Tibial artery (tissue), 4 donors: ENCODE data around the gene CALML3.

Experiments used
- DNase-seq, 2 donors: peaks; one replicate each; pipeline ENCODE4 v3.0.0-alpha.2; 2019
- H3K27ac ChIP-seq, 2 donors: fragments of 200-600 bp; sonication (generic) in 1 of 2; 1 replicate in 1 of 2; 2 replicates in 1 of 2; pipeline ENCODE4 v1.5.1; 2018 to 2019; ENCODE audit warnings: mild to moderate bottlenecking in 1 of 2
- H3K27me3 ChIP-seq, 2 donors: fragments of 200-600 bp; sonication (generic) in 1 of 2; one replicate each; pipeline versions ENCODE4 v1.5.1 to v1.6.0; 2016 to 2019
- H3K36me3 ChIP-seq, 3 donors: fragments of 200-600 bp; sonication (generic) in 2 of 3; one replicate each; pipeline ENCODE4 v1.5.1; 2016 to 2019; ENCODE audit warnings: mild to moderate bottlenecking in 2 of 3
- H3K4me1 ChIP-seq, 4 donors: fragments of 200-600 bp; sonication (generic) in 2 of 4; 1 replicate in 3 of 4; 2 replicates in 1 of 4; pipeline ENCODE4 v1.5.1; 2016 to 2019
- H3K4me3 ChIP-seq, 2 donors: fragments of 200-600 bp; sonication (generic) in 1 of 2; 1 replicate in 1 of 2; 2 replicates in 1 of 2; pipeline ENCODE4 v1.5.1; 2018 to 2019; ENCODE audit warnings: mild to moderate bottlenecking in 2 of 2
- H3K9me3 ChIP-seq, 3 donors: fragments of 200-600 bp; sonication (generic) in 1 of 3; one replicate each; pipeline ENCODE4 v1.5.1; 2016 to 2019
- intact Hi-C: fragments of 100-400 bp; cut with DNase I; formaldehyde crosslinking; loops from one replicate; pipeline ENCODE4 v1.15.0; 2023; ENCODE audit warnings: low total_unique reads
- TF ChIP-seq, protein P1 (sequence below), 2 experiments: fragments of 200-600 bp in 1 of 2; fragments of 450-650 bp in 1 of 2; IDR thresholded peaks; one replicate each; pipeline ENCODE4 v1.5.1; 2017 to 2019; ENCODE audit warnings: antibody characterized with exemption in 2 of 2, mild to moderate bottlenecking in 1 of 2, moderate library complexity in 1 of 2

CALML3 gene

GRCh38 chr10:5536486-5537081 lies 11.8 kb downstream of the CALML3 start:
- Histone ChIP-seq H3K36me3 (no peaks in the 10 kb centered on the region), H3K9me3 (no peaks in the 10 kb centered on the region), H3K4me1 (peaks cover 0 to 61% (median 38%) of the 10 kb centered on the region in 4 donors), H3K27me3 (no peaks in the 10 kb centered on the region), H3K4me3 (no peak overlapping the region), H3K27ac (peak overlapping the region; percentile 71 to 72)
- DNase-seq = peak; percentile 1 to 38
- TF ChIP-seq, protein P1, sequence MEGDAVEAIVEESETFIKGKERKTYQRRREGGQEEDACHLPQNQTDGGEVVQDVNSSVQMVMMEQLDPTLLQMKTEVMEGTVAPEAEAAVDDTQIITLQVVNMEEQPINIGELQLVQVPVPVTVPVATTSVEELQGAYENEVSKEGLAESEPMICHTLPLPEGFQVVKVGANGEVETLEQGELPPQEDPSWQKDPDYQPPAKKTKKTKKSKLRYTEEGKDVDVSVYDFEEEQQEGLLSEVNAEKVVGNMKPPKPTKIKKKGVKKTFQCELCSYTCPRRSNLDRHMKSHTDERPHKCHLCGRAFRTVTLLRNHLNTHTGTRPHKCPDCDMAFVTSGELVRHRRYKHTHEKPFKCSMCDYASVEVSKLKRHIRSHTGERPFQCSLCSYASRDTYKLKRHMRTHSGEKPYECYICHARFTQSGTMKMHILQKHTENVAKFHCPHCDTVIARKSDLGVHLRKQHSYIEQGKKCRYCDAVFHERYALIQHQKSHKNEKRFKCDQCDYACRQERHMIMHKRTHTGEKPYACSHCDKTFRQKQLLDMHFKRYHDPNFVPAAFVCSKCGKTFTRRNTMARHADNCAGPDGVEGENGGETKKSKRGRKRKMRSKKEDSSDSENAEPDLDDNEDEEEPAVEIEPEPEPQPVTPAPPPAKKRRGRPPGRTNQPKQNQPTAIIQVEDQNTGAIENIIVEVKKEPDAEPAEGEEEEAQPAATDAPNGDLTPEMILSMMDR (IDR thresholded peaks at IDR 0.05) = no peak
- intact Hi-C loops = no loop called here

DNA sequence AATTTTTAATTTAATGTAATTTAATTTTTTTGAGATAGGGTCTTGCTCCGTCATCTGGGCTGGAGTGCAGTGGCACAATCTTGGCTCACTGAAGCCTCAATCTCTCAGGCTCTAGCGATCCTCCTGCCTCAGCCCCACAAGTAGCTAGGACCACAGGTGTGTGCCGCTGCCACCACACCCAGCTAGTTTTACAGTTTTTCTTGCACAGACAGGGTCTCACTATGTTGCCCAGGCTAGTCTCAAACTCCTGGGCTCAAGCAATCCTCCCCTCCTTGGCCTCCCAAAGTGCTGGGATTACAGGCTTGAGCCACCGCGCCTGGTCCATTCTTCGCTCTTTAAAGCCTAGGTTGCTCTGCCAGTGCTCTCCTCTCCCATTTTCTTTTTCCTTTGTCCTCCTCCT lies 12.9 kb downstream of the CALML3 start:
- H3K9me3 ChIP-seq = no peaks in the 10 kb centered on the region
- no peaks in the 10 kb centered on the region for H3K27me3 ChIP-seq
- H3K36me3 ChIP-seq = no peaks in the 10 kb centered on the region
- intact Hi-C loops = no loop called here
- H3K4me1 ChIP-seq = peaks cover 0 to 50% (median 31%) of the 10 kb centered on the region in 4 donors
- no peak overlapping the region for H3K4me3 ChIP-seq
- H3K27ac ChIP-seq = peak overlapping the region; percentile 71 to 72
- TF ChIP-seq, protein P1 (IDR thresholded peaks at IDR 0.05) = no peak
- DNase-seq = peak; percentile 3 to 39

DNA sequence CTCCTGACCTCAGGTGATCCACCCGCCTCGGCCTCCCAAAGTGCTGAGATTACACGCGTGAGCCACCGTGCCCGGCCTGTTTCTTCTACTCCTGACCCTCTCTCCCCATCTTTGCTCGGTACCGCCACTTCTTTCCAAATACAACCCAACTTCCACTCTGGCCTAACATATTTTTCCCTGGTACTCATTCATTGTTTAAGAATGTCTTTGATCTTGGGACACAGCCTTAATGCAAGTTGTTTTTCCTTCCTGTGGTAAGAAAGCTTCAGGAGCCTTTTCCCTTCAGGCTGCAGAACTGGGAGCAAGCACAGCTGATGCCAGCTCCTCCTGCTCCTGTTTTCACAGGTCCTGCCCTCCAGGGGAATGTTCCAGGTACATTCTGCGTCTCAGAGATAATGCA lies 13.7 kb downstream of the CALML3 start:
- Histone ChIP-seq H3K4me1 (peaks cover 0 to 49% (median 30%) of the 10 kb centered on the region in 4 donors), H3K27ac (peak overlapping the region in 1 of 2 donors; percentile 72)
- intact Hi-C loops = no loop called here

GRCh38 chr10:5538892-5539651 lies 14.3 kb downstream of the CALML3 start:
- peak; percentile 7 to 53 for DNase-seq
- no peaks in the 10 kb centered on the region for H3K36me3 ChIP-seq

More for the DNA sequence above, 13.7 kb downstream of the CALML3 start:
- TF ChIP-seq, protein P1 (IDR thresholded peaks at IDR 0.05) = no peak
- peak; percentile 12 to 17 for DNase-seq
- no peaks in the 10 kb centered on the region for H3K27me3 ChIP-seq
- H3K36me3 ChIP-seq = no peaks in the 10 kb centered on the region
- H3K9me3 ChIP-seq = no peaks in the 10 kb centered on the region
- no peak overlapping the region for H3K4me3 ChIP-seq

DNA sequence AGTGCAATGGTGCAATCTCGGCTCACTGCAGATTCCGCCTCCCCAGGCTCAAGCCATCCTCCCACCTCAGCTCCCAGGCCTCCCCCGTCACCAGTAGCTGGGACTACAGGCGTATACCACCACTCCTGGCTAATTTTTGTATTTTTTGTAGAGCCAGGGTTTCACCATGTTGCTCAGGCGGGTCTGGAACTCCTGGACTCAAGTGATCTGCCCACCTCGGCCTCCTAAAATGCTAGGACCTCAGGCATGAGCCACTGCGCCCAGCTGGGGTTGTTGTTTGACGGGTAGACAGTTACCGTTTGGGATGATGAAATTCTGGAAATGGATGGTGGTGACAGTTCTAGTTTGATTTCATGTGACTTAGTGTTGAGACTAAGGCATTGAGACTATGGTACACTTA lies 15.3 kb downstream of the CALML3 start:
- Histone ChIP-seq H3K27ac (no peak overlapping the region), H3K4me1 (peaks cover 0 to 47% (median 24%) of the 10 kb centered on the region in 4 donors), H3K27me3 (no peaks in the 10 kb centered on the region), H3K36me3 (no peaks in the 10 kb centered on the region), H3K9me3 (peaks cover 0 to 6% (median 0%) of the 10 kb centered on the region in 3 donors), H3K4me3 (no peak overlapping the region)
- TF ChIP-seq, protein P1 (IDR thresholded peaks at IDR 0.05) = no peak
- DNase-seq = peak; percentile 6 to 33
- intact Hi-C loops = no loop called here

More at GRCh38 chr10:5538892-5539651, 14.3 kb downstream of the CALML3 start:
- Histone ChIP-seq H3K27ac (no peak overlapping the region), H3K27me3 (no peaks in the 10 kb centered on the region), H3K9me3 (peaks cover 0 to 5% (median 0%) of the 10 kb centered on the region in 3 donors), H3K4me1 (peaks cover 0 to 47% (median 26%) of the 10 kb centered on the region in 4 donors), H3K4me3 (no peak overlapping the region)
- intact Hi-C loops = no loop called here
- TF ChIP-seq, protein P1 (IDR thresholded peaks at IDR 0.05) = no peak
